ENCODE results near the gene LORICRIN. TPM values are rescaled to one million over a fixed set of nuclear protein-coding genes. Genes with fewer than 3 reads are reported as not detected.

The LORICRIN gene
- total RNA-seq, 4 donors from 2014 or later = 434 to 831 (median 725) TPM

DNA sequence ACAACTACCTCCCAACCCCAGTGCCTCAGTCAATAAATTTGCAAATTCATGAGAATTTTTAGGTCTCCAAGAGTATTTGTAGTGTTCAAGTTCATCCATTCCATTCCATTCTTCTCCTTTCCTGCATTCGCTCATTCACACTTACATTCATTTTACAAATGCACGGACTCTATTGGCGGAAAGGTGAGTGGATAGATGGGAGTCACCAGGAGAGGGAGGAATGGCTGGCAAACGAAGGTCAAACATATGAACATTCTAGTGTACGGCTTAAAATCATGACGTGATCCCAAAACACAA, 2.5 kb downstream of the LORICRIN start:
- intact Hi-C loops (cut with DNase I; ENCODE audit: low total_unique reads) = no loop called here
- no peak overlapping the region for H3K4me3 ChIP-seq (ENCODE audit: low read depth, poor library complexity, severe bottlenecking)
- WGBS, 2 donors = 38% methylated on average over 6 of the region's 6 CpGs
- no peak for DNase-seq (ENCODE audit: low spot score in 2 of 2)
- TF ChIP-seq, protein P1, sequence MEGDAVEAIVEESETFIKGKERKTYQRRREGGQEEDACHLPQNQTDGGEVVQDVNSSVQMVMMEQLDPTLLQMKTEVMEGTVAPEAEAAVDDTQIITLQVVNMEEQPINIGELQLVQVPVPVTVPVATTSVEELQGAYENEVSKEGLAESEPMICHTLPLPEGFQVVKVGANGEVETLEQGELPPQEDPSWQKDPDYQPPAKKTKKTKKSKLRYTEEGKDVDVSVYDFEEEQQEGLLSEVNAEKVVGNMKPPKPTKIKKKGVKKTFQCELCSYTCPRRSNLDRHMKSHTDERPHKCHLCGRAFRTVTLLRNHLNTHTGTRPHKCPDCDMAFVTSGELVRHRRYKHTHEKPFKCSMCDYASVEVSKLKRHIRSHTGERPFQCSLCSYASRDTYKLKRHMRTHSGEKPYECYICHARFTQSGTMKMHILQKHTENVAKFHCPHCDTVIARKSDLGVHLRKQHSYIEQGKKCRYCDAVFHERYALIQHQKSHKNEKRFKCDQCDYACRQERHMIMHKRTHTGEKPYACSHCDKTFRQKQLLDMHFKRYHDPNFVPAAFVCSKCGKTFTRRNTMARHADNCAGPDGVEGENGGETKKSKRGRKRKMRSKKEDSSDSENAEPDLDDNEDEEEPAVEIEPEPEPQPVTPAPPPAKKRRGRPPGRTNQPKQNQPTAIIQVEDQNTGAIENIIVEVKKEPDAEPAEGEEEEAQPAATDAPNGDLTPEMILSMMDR (IDR thresholded peaks at IDR 0.05) = no peak
- TF ChIP-seq POLR2A (IDR thresholded peaks at IDR 0.05) = no peak

DNA sequence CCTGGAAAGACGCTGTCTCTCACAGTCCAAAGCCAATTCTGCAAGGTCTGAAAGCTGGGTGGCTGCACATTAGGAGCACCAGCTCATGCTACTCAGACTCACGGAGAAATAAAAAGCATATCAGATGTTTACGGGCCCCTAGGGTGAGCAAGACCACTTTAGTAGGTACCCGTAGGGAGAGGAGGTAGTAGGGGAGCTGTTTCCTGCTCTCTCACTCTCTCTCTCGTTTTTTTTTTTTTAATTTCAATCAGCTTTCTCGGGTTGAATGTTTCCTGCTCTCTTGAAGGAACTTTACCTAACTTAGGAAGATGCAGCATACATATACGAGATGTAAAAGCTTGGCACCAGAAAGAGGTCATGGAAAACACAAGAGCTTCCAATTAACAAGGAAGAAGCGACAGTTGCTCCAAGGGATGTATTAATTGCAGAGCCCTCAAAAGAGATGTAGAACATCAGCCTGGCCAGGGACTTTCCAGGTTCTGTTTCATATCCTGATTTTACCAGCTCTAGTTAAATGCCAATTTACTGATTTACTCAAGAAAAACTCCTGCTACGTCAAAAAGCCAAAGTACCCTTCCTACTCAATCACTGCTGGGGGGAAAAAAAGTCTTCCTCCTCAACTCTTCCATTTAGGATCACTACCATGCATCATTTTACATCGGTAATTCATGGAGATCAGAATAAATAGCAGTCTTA, 3.1 kb downstream of the LORICRIN start:
- TF ChIP-seq POLR2A (IDR thresholded peaks at IDR 0.05) = no peak
- TF ChIP-seq, protein P1 (IDR thresholded peaks at IDR 0.05) = no peak
- intact Hi-C loops (cut with DNase I; ENCODE audit: low total_unique reads) = no loop called here
- 23 to 28% methylated on average over 10 of the region's 10 CpGs for WGBS, 2 donors
- no peak for DNase-seq (ENCODE audit: low spot score in 2 of 2)
- H3K4me3 ChIP-seq (ENCODE audit: low read depth, poor library complexity, severe bottlenecking) = no peak overlapping the region

DNA sequence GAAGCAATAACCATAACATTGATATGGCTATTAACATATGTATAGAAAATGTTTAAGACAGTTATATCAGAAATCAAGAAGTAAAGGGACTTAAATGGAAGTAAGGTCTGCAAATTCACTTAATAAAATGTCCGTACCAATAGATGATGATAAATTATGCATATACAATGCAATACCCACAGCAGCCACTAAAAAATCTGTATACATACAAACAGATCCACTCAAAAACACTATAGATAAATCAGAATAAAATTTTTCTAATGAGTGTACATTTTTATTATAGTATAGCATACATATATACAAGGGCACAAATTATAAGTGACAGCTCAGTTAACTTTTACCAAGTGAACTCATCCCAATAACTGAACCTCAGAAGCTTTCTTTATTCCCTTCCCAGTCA, 6.0 kb downstream of the LORICRIN start:
- 80 to 83% methylated on average over 1 of the region's 1 CpG for WGBS, 2 donors
- no peak overlapping the region for H3K4me3 ChIP-seq (ENCODE audit: low read depth, poor library complexity, severe bottlenecking)
- TF ChIP-seq, protein P1 (IDR thresholded peaks at IDR 0.05) = no peak
- TF ChIP-seq POLR2A (IDR thresholded peaks at IDR 0.05) = no peak
- intact Hi-C loops (cut with DNase I; ENCODE audit: low total_unique reads) = no loop called here
- DNase-seq (ENCODE audit: low spot score in 2 of 2) = no peak

DNA sequence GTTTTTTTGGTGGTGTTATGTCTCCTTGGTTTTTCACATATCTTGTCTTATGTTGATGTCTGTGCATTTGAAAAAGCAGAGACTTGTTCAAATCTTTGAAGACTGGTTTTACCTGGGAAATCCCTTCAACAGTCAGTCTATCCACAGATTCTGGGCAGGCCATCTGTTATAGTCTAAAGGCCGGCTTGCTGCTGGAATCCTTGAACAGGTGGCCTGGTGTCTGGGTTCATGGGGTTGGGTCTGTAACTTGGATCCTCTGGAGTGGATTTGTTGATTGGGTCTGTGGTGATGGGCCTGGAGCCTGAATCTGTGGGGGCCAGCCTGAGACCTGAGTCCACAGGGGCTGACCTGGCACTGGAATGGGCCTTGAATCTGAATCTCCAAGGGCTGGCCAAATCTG, 12.2 kb downstream of the LORICRIN start:
- TF ChIP-seq, protein P1 (IDR thresholded peaks at IDR 0.05) = no peak
- no peak for TF ChIP-seq POLR2A (IDR thresholded peaks at IDR 0.05)
- 62 to 81% methylated on average over 1 of the region's 1 CpG for WGBS, 2 donors
- no peak for DNase-seq (ENCODE audit: low spot score in 2 of 2)
- no peak overlapping the region for H3K4me3 ChIP-seq (ENCODE audit: low read depth, poor library complexity, severe bottlenecking)
- intact Hi-C loops (cut with DNase I; ENCODE audit: low total_unique reads) = no loop called here

DNA sequence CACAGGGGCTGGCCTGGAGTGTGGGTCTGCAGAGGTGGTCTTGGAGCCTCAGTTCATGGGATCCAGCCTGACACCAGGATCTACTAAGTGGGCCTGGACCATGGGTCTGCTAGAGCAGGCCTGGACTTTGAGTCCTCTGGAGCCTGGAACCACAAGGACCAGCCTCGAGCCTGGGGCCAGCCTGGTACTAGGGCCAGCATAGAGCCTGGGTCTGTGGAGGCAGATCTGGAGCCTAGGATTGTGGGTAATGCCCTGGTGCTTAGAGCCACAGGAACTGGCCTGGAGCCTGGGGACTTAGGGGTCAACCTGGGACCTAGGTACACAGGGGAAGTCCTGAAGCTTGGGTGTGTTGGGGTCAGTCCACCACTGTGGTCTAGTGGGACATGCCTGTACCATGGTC, 12.7 kb downstream of the LORICRIN start:
- no peak for TF ChIP-seq POLR2A (IDR thresholded peaks at IDR 0.05)
- TF ChIP-seq, protein P1 (IDR thresholded peaks at IDR 0.05) = no peak
- H3K4me3 ChIP-seq (ENCODE audit: low read depth, poor library complexity, severe bottlenecking) = no peak overlapping the region
- intact Hi-C loops (cut with DNase I; ENCODE audit: low total_unique reads) = no loop called here
- WGBS, 2 donors = 67 to 83% methylated on average over 1 of the region's 1 CpG
- DNase-seq (ENCODE audit: low spot score in 2 of 2) = no peak

DNA sequence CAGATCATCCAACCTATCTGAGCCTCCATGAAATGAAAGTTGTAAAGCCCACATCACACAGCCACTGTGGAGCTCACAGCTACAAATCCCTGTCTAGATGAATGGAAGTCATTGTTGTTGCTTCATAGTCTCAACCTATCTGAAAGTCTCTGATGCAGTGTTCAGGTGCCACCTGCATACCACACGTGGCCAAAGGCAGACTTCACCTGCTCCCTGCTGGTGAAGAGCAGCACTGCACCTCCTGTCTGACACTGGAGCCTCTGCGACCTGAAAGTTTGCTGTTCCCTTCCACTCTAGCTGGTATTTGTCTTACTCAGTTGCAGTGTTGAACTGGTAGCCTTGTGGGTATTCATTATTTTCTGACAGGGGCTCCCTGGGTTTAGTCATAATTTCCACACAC, 18.4 kb downstream of the LORICRIN start:
- intact Hi-C loops (cut with DNase I; ENCODE audit: low total_unique reads) = no loop called here
- no peak overlapping the region for H3K4me3 ChIP-seq (ENCODE audit: low read depth, poor library complexity, severe bottlenecking)
- WGBS, 2 donors = 14 to 15% methylated on average over 2 of the region's 2 CpGs
- no peak for DNase-seq (ENCODE audit: low spot score in 2 of 2)
- TF ChIP-seq POLR2A (IDR thresholded peaks at IDR 0.05) = no peak
- TF ChIP-seq, protein P1 (IDR thresholded peaks at IDR 0.05) = no peak
